IPS-18a (cell line): ENCODE measurements around the gene ADAT3.

ENCODE experiments used
- H3K27ac ChIP-seq: one replicate; pipeline ENCODE4 v1.5.1; 2013; ENCODE audit warnings: low read length
- H3K27me3 ChIP-seq: one replicate; pipeline ENCODE4 v1.6.1; 2013; ENCODE audit warnings: mild to moderate bottlenecking, low read length; ENCODE audit not compliant: control insufficient read depth, insufficient read depth
- H3K36me3 ChIP-seq: one replicate; pipeline ENCODE4 v1.6.1; 2013; ENCODE audit warnings: low read depth, low read length; ENCODE audit not compliant: control insufficient read depth
- H3K4me1 ChIP-seq: one replicate; pipeline ENCODE4 v1.6.1; 2013; ENCODE audit warnings: low read depth, low read length; ENCODE audit not compliant: control insufficient read depth
- H3K4me3 ChIP-seq: one replicate; pipeline ENCODE4 v1.5.1; 2013; ENCODE audit warnings: low read length
- H3K9ac ChIP-seq: one replicate; pipeline ENCODE4 v1.6.1; 2013; ENCODE audit warnings: mild to moderate bottlenecking, low read length, moderate library complexity
- H3K9me3 ChIP-seq: one replicate; pipeline ENCODE4 v1.6.1; 2013; ENCODE audit warnings: low read depth, low read length; ENCODE audit not compliant: control insufficient read depth

Gene ADAT3

GRCh38 chr19:1862068-1862423 is 43.2 kb upstream of the ADAT3 start:
- Histone ChIP-seq H3K27ac (no peak overlapping the region), H3K4me1 (peaks cover 31% of the 10 kb centered on the region), H3K27me3 (peaks cover 38% of the 10 kb centered on the region), H3K9me3 (no peaks in the 10 kb centered on the region), H3K36me3 (no peaks in the 10 kb centered on the region), H3K4me3 (peak overlapping the region; percentile 73), H3K9ac (peak overlapping the region; percentile 52)

- Histone ChIP-seq H3K4me3 (peak overlapping the region; percentile 73), H3K9me3 (no peaks in the 10 kb centered on the region), H3K4me1 (peaks cover 31% of the 10 kb centered on the region), H3K36me3 (no peaks in the 10 kb centered on the region), H3K9ac (peak overlapping the region; percentile 52), H3K27ac (no peak overlapping the region), H3K27me3 (peaks cover 38% of the 10 kb centered on the region)
These were observed 42.5 kb upstream of the ADAT3 start for GRCh38 chr19:1862424-1863327.

GRCh38 chr19:1863328-1863637 is 41.9 kb upstream of the ADAT3 start, which contains the start of gene KLF16:
KLF16 (minus strand) TSS chr19:1863579; CDS start chr19:1863497, 82 bp downstream.
- Histone ChIP-seq H3K27me3 (peaks cover 38% of the 10 kb centered on the region), H3K36me3 (no peaks in the 10 kb centered on the region), H3K4me3 (peak within 1 kb of the TSS; percentile 76), H3K9me3 (no peaks in the 10 kb centered on the region), H3K27ac (peak within 1 kb of the TSS; percentile 84), H3K9ac (peak within 1 kb of the TSS; percentile 98), H3K4me1 (peaks cover 25% of the 10 kb centered on the region)

GRCh38 chr19:1863638-1864479 is 41.3 kb upstream of the ADAT3 start:
- Histone ChIP-seq H3K9me3 (no peaks in the 10 kb centered on the region), H3K4me3 (peak overlapping the region; percentile 76), H3K4me1 (peaks cover 22% of the 10 kb centered on the region)

GRCh38 chr19:1864480-1865171 is 40.6 kb upstream of the ADAT3 start:
- Histone ChIP-seq H3K4me1 (peaks cover 16% of the 10 kb centered on the region), H3K9ac (peak overlapping the region; percentile 98), H3K9me3 (no peaks in the 10 kb centered on the region), H3K4me3 (peak overlapping the region; percentile 76), H3K36me3 (no peaks in the 10 kb centered on the region), H3K27me3 (peaks cover 29% of the 10 kb centered on the region), H3K27ac (peak overlapping the region; percentile 84)

More at GRCh38 chr19:1863638-1864479, 41.3 kb upstream of the ADAT3 start:
- H3K9ac ChIP-seq, result peak overlapping the region; percentile 98
- H3K36me3 ChIP-seq, result no peaks in the 10 kb centered on the region
- H3K27me3 ChIP-seq, result peaks cover 33% of the 10 kb centered on the region
- H3K27ac ChIP-seq, result peak overlapping the region; percentile 84

GRCh38 chr19:1865172-1866010 is 39.8 kb upstream of the ADAT3 start:
- Histone ChIP-seq H3K9me3 (no peaks in the 10 kb centered on the region), H3K27me3 (peaks cover 21% of the 10 kb centered on the region), H3K36me3 (no peaks in the 10 kb centered on the region), H3K4me1 (peaks cover 10% of the 10 kb centered on the region), H3K9ac (peak overlapping the region; percentile 98), H3K4me3 (peak overlapping the region; percentile 76), H3K27ac (no peak overlapping the region)

GRCh38 chr19:1866693-1867348 is 38.4 kb upstream of the ADAT3 start:
- Histone ChIP-seq H3K9ac (no peak overlapping the region), H3K27me3 (peaks cover 7% of the 10 kb centered on the region), H3K36me3 (no peaks in the 10 kb centered on the region), H3K4me3 (no peak overlapping the region), H3K27ac (no peak overlapping the region), H3K9me3 (no peaks in the 10 kb centered on the region), H3K4me1 (no peaks in the 10 kb centered on the region)

- no peaks in the 10 kb centered on the region for H3K4me1 ChIP-seq
- no peak overlapping the region for H3K9ac ChIP-seq
These were observed 37.9 kb upstream of the ADAT3 start for GRCh38 chr19:1867349-1867724.

GRCh38 chr19:1868971-1869370 is 36.2 kb upstream of the ADAT3 start:
- no peaks in the 10 kb centered on the region for H3K36me3 ChIP-seq
- peaks cover under 1% of the 10 kb centered on the region for H3K4me1 ChIP-seq
- no peaks in the 10 kb centered on the region for H3K27me3 ChIP-seq
- H3K27ac ChIP-seq, result no peak overlapping the region
- H3K4me3 ChIP-seq, result no peak overlapping the region
- no peaks in the 10 kb centered on the region for H3K9me3 ChIP-seq
- no peak overlapping the region for H3K9ac ChIP-seq

More at GRCh38 chr19:1867349-1867724, 37.9 kb upstream of the ADAT3 start:
- H3K27me3 ChIP-seq, result peaks cover 2% of the 10 kb centered on the region
- H3K27ac ChIP-seq, result no peak overlapping the region
- H3K9me3 ChIP-seq, result no peaks in the 10 kb centered on the region
- H3K4me3 ChIP-seq, result no peak overlapping the region
- no peaks in the 10 kb centered on the region for H3K36me3 ChIP-seq

GRCh38 chr19:1871140-1871597 is 34.0 kb upstream of the ADAT3 start:
- Histone ChIP-seq H3K27me3 (peaks cover 5% of the 10 kb centered on the region), H3K36me3 (no peaks in the 10 kb centered on the region), H3K4me1 (peaks cover 10% of the 10 kb centered on the region), H3K4me3 (no peak overlapping the region), H3K9me3 (no peaks in the 10 kb centered on the region), H3K9ac (no peak overlapping the region), H3K27ac (no peak overlapping the region)
